CD14-positive monocyte (primary cell): ENCODE data around the gene PHLDA2. TPM values are rescaled to one million over a fixed set of nuclear protein-coding genes. Genes with fewer than 3 reads are reported as not detected.
A peak's percentile ranks its signal among the peaks of the same experiment; 100 is the strongest.

ENCODE experiments used
- DNase-seq, 3 donors: peaks; one replicate each; pipeline ENCODE4 v3.0.0-alpha.2; 2011 to 2022
- H2AFZ ChIP-seq: 2 replicates; pipeline ENCODE4 v1.6.0; 2012; ENCODE audit warnings: mild to moderate bottlenecking, low read depth, low read length, inconsistent platforms; ENCODE audit not compliant: insufficient read depth, poor library complexity, severe bottlenecking
- H3K27ac ChIP-seq, 2 donors: 1 replicate in 1 of 2; 2 replicates in 1 of 2; pipeline ENCODE4 v1.5.1; 2012 to 2013; ENCODE audit warnings: low read length in 2 of 2, control low read depth in 1 of 2, inconsistent platforms in 1 of 2, low read depth in 1 of 2, mild to moderate bottlenecking in 1 of 2
- H3K27me3 ChIP-seq, 2 donors: one replicate each; pipeline versions ENCODE4 v1.6.0 to v1.6.1; 2011 to 2013; ENCODE audit warnings: low read length in 2 of 2; ENCODE audit not compliant: control insufficient read depth in 2 of 2, insufficient read depth in 2 of 2
- H3K36me3 ChIP-seq, 2 donors: replicated peaks in 1 of 2; 1 replicate in 1 of 2; 2 replicates in 1 of 2; pipeline versions ENCODE4 v1.5.1 to v1.6.1; 2012 to 2013; ENCODE audit warnings: low read length in 2 of 2, control low read depth in 1 of 2, inconsistent platforms in 1 of 2, mild to moderate bottlenecking in 1 of 2; ENCODE audit not compliant: insufficient read depth in 2 of 2, control insufficient read depth in 1 of 2
- H3K4me1 ChIP-seq, 2 donors: 1 replicate in 1 of 2; 2 replicates in 1 of 2; pipeline versions ENCODE4 v1.5.1 to v1.6.1; 2012 to 2013; ENCODE audit warnings: low read length in 2 of 2, control low read depth in 1 of 2, inconsistent platforms in 1 of 2, mild to moderate bottlenecking in 1 of 2, moderate library complexity in 1 of 2; ENCODE audit not compliant: insufficient read depth in 2 of 2, control insufficient read depth in 1 of 2
- H3K4me2 ChIP-seq: replicated peaks from 2 replicates; pipeline ENCODE3; 2012; ENCODE audit warnings: low read length, moderate library complexity, mild to moderate bottlenecking; ENCODE audit not compliant: poor library complexity, severe bottlenecking; ENCODE audit errors: extremely low read depth
- H3K4me3 ChIP-seq, 3 experiments: fragments of 200-600 bp in 1 of 3; sonication (generic) in 1 of 3; replicated peaks in 1 of 3; 1 replicate in 2 of 3; 2 replicates in 1 of 3; pipeline ENCODE4 v1.5.1; 2011 to 2013; ENCODE audit warnings: low read length in 3 of 3, mild to moderate bottlenecking in 3 of 3, control low read depth in 2 of 3, low read depth in 2 of 3, inconsistent platforms in 1 of 3, moderate library complexity in 1 of 3
- H3K79me2 ChIP-seq: 2 replicates; pipeline ENCODE4 v1.6.0; 2012; ENCODE audit warnings: mild to moderate bottlenecking, control low read depth, inconsistent platforms, low read length, moderate library complexity; ENCODE audit not compliant: insufficient read depth
- H3K9ac ChIP-seq: 2 replicates; pipeline ENCODE4 v1.6.0; 2017; ENCODE audit warnings: low read length, mild to moderate bottlenecking; ENCODE audit not compliant: insufficient read depth, poor library complexity, severe bottlenecking
- H3K9me3 ChIP-seq, 2 donors: replicated peaks in 1 of 2; 1 replicate in 1 of 2; 2 replicates in 1 of 2; pipeline versions ENCODE4 v1.5.1 to v1.6.1; 2012 to 2013; ENCODE audit warnings: low read length in 2 of 2, control low read depth in 1 of 2; ENCODE audit not compliant: control insufficient read depth in 1 of 2, insufficient read depth in 1 of 2
- H4K20me1 ChIP-seq: 2 replicates; pipeline ENCODE4 v1.6.0; 2012; ENCODE audit warnings: mild to moderate bottlenecking, low read length, control low read depth, moderate library complexity; ENCODE audit not compliant: insufficient read depth
- H3K27ac Mint-ChIP-seq, 7 donors: one replicate each; pipeline ENCODE4 v1.8.0; 2020; ENCODE audit warnings: mild to moderate bottlenecking in 7 of 7, mixed read lengths in 7 of 7, moderate library complexity in 6 of 7, inconsistent platforms in 2 of 7
- H3K27me3 Mint-ChIP-seq, 3 donors: one replicate each; pipeline ENCODE4 v1.8.0; 2021 to 2022; ENCODE audit warnings: low read depth in 3 of 3, mild to moderate bottlenecking in 3 of 3, mixed read lengths in 3 of 3, moderate library complexity in 3 of 3, inconsistent platforms in 1 of 3
- H3K36me3 Mint-ChIP-seq, 2 donors: one replicate each; pipeline ENCODE4 v1.8.0; 2020; ENCODE audit warnings: mixed read lengths in 2 of 2, inconsistent platforms in 1 of 2, mild to moderate bottlenecking in 1 of 2
- H3K4me1 Mint-ChIP-seq: one replicate; pipeline ENCODE4 v1.8.0; 2020; ENCODE audit warnings: mild to moderate bottlenecking, mixed read lengths
- H3K4me3 Mint-ChIP-seq, 2 donors: one replicate each; pipeline ENCODE4 v1.8.0; 2020; ENCODE audit warnings: mild to moderate bottlenecking in 2 of 2, mixed read lengths in 2 of 2, moderate library complexity in 1 of 2
- H3K9me3 Mint-ChIP-seq, 7 donors: one replicate each; pipeline ENCODE4 v1.8.0; 2020 to 2022; ENCODE audit warnings: mixed read lengths in 7 of 7, mild to moderate bottlenecking in 6 of 7, moderate library complexity in 6 of 7, inconsistent platforms in 2 of 7
- WGBS: methylation state at CpG from one replicate; pipeline ENCODE4 v1.1.5; 2013; ENCODE audit warnings: missing lambda C conversion rate; ENCODE audit not compliant: insufficient coverage; 5-methylcytosine and 5-hydroxymethylcytosine counted together
- intact Hi-C, 2 donors: fragments of 100-400 bp; cut with micrococcal nuclease; formaldehyde crosslinking; loops; one replicate each; pipeline versions ENCODE4 v1.15.0 to v1.15.1; 2023
- polyA plus RNA-seq, 3 donors: library from polyadenylated mRNA; depleted of rRNA in 1 of 3; unstranded in 2 of 3; stranded (reverse) in 1 of 3; fragments of 300-500 nt in 2 of 3; fragments of >200 nt in 1 of 3; fragmentation: Illumina TruSeq in 2 of 3; gene quantifications; 1 replicate in 2 of 3; 2 replicates in 1 of 3; pipeline ENCODE4 v1.2.3, GENCODE V29; 2012 to 2021
- TF ChIP-seq, protein P1 (sequence below): fragments of 200-600 bp; IDR thresholded peaks from one replicate; pipeline ENCODE4 v1.8.0; 2022; ENCODE audit warnings: antibody characterized with exemption, mild to moderate bottlenecking

The PHLDA2 gene
- polyA plus RNA-seq, 3 donors = 2.6 to 54.5 (median 4.7) TPM

DNA sequence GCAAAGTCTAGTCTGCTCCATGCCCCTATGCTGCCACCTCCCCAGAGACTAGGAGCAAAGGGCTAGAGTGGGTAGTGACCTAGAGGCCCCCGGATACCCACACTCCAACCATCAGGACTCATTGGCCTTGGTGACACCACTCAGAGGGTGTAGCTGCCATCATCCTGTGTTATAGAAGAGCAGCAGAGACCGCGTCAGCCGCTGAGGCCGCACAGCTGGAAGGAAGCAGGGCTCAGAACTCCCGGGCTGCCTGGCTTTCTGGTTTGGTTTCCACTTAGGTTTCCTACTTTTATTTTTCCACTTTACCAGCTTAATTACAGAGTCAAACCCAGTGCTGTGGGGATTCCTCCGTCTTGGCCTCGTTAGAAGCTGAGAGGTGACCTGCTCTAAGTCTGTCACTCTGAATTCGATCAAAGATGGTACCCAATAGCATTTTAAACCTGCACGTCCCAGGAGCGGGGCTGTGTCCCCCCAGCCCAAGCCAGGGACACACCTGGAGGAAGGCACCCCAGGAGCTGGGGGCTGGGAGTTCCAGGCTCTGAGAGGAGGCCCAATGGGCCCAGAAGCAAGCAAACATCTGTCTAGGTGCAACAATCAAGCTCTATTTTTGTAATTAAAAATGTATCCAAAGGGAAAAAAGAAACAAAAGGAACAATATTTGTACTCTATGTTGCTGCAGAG is 41.6 kb downstream of the PHLDA2 start:
- peaks cover 8% of the 10 kb centered on the region for H4K20me1 ChIP-seq
- no peaks in the 10 kb centered on the region for H3K9me3 ChIP-seq
- Mint-ChIP-seq H3K27me3 (peaks cover 31 to 54% (median 36%) of the 10 kb centered on the region in 3 donors), H3K4me1 (peaks cover 23% of the 10 kb centered on the region), H3K36me3 (peaks cover 0 to 9% of the 10 kb centered on the region in 2 donors), H3K27ac (no peak overlapping the region), H3K9me3 (peaks cover 0 to 9% (median 2%) of the 10 kb centered on the region in 7 donors), H3K4me3 (peak overlapping the region in 1 of 2 donors; percentile 84)
- H3K4me3 ChIP-seq = no peak overlapping the region
- no peaks in the 10 kb centered on the region for H3K36me3 ChIP-seq
- peaks cover 10 to 36% of the 10 kb centered on the region in 2 donors for H3K27me3 ChIP-seq
- H2AFZ ChIP-seq = no peak overlapping the region
- no peak overlapping the region for H3K27ac ChIP-seq
- no peak for DNase-seq
- intact Hi-C loops = loop anchor here (1.0 to 10.0 kb wide), 5 partner anchors 193 to 583 kb away; partner anchors contain the start of genes C11orf21 (in 1 of the 2), KCNQ1OT1 (in 1 of the 2) and TSPAN32 (in 1 of the 2)
- TF ChIP-seq, protein P1, sequence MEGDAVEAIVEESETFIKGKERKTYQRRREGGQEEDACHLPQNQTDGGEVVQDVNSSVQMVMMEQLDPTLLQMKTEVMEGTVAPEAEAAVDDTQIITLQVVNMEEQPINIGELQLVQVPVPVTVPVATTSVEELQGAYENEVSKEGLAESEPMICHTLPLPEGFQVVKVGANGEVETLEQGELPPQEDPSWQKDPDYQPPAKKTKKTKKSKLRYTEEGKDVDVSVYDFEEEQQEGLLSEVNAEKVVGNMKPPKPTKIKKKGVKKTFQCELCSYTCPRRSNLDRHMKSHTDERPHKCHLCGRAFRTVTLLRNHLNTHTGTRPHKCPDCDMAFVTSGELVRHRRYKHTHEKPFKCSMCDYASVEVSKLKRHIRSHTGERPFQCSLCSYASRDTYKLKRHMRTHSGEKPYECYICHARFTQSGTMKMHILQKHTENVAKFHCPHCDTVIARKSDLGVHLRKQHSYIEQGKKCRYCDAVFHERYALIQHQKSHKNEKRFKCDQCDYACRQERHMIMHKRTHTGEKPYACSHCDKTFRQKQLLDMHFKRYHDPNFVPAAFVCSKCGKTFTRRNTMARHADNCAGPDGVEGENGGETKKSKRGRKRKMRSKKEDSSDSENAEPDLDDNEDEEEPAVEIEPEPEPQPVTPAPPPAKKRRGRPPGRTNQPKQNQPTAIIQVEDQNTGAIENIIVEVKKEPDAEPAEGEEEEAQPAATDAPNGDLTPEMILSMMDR = no peak
- 75% methylated on average over 6 of the region's 11 CpGs for WGBS
- H3K79me2 ChIP-seq = no peaks in the 10 kb centered on the region
- H3K4me2 ChIP-seq = no peak overlapping the region
- H3K4me1 ChIP-seq = peaks cover 24 to 40% of the 10 kb centered on the region in 2 donors
- H3K9ac ChIP-seq = no peak overlapping the region

DNA sequence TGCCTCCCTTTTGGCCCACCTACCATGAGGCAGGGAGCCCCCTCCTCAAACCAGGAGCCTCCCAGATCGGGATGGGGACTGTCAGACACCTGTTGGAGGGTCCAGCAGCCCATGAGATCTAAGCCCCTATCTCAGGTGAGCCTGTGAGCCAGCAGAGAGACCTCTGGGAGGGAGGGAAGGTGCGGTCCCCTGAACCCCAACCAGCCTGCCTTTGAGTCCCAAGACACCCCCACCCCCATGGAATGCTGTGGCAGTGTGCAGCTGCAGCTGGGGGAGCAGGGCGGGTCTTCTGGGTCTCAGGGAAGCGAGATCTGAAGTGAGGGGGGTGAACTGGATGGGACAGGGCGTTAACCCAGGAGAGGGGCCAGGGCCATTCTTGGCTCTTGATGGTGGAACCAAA is 42.3 kb downstream of the PHLDA2 start:
- WGBS = no CpG with 5 or more reads among the region's 5 CpGs
- Histone ChIP-seq H3K4me2 (no peak overlapping the region), H3K4me1 (peaks cover 17 to 33% of the 10 kb centered on the region in 2 donors), H3K9ac (no peak overlapping the region), H3K9me3 (no peaks in the 10 kb centered on the region), H4K20me1 (peaks cover 7% of the 10 kb centered on the region), H3K79me2 (no peaks in the 10 kb centered on the region), H3K27ac (no peak overlapping the region), H3K4me3 (no peak overlapping the region), H3K36me3 (no peaks in the 10 kb centered on the region), H2AFZ (no peak overlapping the region), H3K27me3 (peaks cover 11 to 43% of the 10 kb centered on the region in 2 donors)
- TF ChIP-seq, protein P1 = no peak
- Mint-ChIP-seq H3K9me3 (peaks cover 0 to 10% (median 2%) of the 10 kb centered on the region in 7 donors), H3K36me3 (peaks cover 0 to 11% of the 10 kb centered on the region in 2 donors), H3K27ac (peak overlapping the region in 1 of 7 donors; percentile 61), H3K27me3 (peaks cover 34 to 60% (median 43%) of the 10 kb centered on the region in 3 donors), H3K4me3 (peak overlapping the region; percentile 59 to 84), H3K4me1 (peaks cover 20% of the 10 kb centered on the region)
- intact Hi-C loops = loop anchor here in 1 of 2 donors (10.0 kb wide), 2 partner anchors 192 to 582 kb away; partner anchors contain the start of genes C11orf21, KCNQ1OT1 and TSPAN32
- DNase-seq = no peak
